ENCODE measurements around the gene NAT8L. TPM values are rescaled to one million over a fixed set of nuclear protein-coding genes. Genes with fewer than 3 reads are reported as not detected.

The NAT8L gene
- total RNA-seq, 4 donors from 2014 or later = 1.5 to 3.2 (median 1.8) TPM

GRCh38 chr4:2092669-2093053 is 33.5 kb downstream of the NAT8L start:
- in situ Hi-C loops (cut with MboI; ENCODE audit: low sequenced_read_pairs in 4 of 4) = no loop called here
- TF ChIP-seq, protein P1, sequence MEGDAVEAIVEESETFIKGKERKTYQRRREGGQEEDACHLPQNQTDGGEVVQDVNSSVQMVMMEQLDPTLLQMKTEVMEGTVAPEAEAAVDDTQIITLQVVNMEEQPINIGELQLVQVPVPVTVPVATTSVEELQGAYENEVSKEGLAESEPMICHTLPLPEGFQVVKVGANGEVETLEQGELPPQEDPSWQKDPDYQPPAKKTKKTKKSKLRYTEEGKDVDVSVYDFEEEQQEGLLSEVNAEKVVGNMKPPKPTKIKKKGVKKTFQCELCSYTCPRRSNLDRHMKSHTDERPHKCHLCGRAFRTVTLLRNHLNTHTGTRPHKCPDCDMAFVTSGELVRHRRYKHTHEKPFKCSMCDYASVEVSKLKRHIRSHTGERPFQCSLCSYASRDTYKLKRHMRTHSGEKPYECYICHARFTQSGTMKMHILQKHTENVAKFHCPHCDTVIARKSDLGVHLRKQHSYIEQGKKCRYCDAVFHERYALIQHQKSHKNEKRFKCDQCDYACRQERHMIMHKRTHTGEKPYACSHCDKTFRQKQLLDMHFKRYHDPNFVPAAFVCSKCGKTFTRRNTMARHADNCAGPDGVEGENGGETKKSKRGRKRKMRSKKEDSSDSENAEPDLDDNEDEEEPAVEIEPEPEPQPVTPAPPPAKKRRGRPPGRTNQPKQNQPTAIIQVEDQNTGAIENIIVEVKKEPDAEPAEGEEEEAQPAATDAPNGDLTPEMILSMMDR (IDR thresholded peaks at IDR 0.05 in 4 of 5, conservative IDR thresholded peaks at IDR 0.05 in 1 of 5) = no peak
- no peak for TF ChIP-seq POLR2A (IDR thresholded peaks at IDR 0.05)
- no peaks in the 10 kb centered on the region for H3K36me3 ChIP-seq
- DNase-seq (no peak), ATAC-seq (no peak)
- H3K27ac ChIP-seq = no peak overlapping the region
- intact Hi-C loops (cut with DNase I; ENCODE audit: low total_unique reads) = no loop called here
- H3K27me3 ChIP-seq = no peaks in the 10 kb centered on the region
- H3K4me1 ChIP-seq = no peaks in the 10 kb centered on the region
- H3K4me3 ChIP-seq = no peak overlapping the region
- no peaks in the 10 kb centered on the region for H3K9me3 ChIP-seq

GRCh38 chr4:2093265-2093664 is 34.1 kb downstream of the NAT8L start:
- intact Hi-C loops (cut with DNase I; ENCODE audit: low total_unique reads) (no loop called here), in situ Hi-C loops (cut with MboI; ENCODE audit: low sequenced_read_pairs in 4 of 4) (no loop called here)
- DNase-seq = no peak
- no peak for TF ChIP-seq POLR2A (IDR thresholded peaks at IDR 0.05)
- TF ChIP-seq, protein P1 (IDR thresholded peaks at IDR 0.05 in 4 of 5, conservative IDR thresholded peaks at IDR 0.05 in 1 of 5) = no peak
- no peaks in the 10 kb centered on the region for H3K4me1 ChIP-seq
- H3K36me3 ChIP-seq = no peaks in the 10 kb centered on the region
- no peak for ATAC-seq
- no peak overlapping the region for H3K4me3 ChIP-seq
- no peaks in the 10 kb centered on the region for H3K27me3 ChIP-seq
- H3K9me3 ChIP-seq = no peaks in the 10 kb centered on the region
- H3K27ac ChIP-seq = no peak overlapping the region

- Histone ChIP-seq H3K36me3 (no peaks in the 10 kb centered on the region), H3K9me3 (no peaks in the 10 kb centered on the region), H3K4me3 (no peak overlapping the region), H3K27ac (no peak overlapping the region), H3K27me3 (no peaks in the 10 kb centered on the region), H3K4me1 (no peaks in the 10 kb centered on the region)
- ATAC-seq (no peak), DNase-seq (no peak)
- in situ Hi-C loops (cut with MboI; ENCODE audit: low sequenced_read_pairs in 4 of 4) = no loop called here
- TF ChIP-seq POLR2A (IDR thresholded peaks at IDR 0.05) = no peak
- TF ChIP-seq, protein P1 (IDR thresholded peaks at IDR 0.05 in 4 of 5, conservative IDR thresholded peaks at IDR 0.05 in 1 of 5) = no peak
- intact Hi-C loops (cut with DNase I; ENCODE audit: low total_unique reads) = no loop called here
These were observed 35.4 kb downstream of the NAT8L start for GRCh38 chr4:2094545-2094944.

DNA sequence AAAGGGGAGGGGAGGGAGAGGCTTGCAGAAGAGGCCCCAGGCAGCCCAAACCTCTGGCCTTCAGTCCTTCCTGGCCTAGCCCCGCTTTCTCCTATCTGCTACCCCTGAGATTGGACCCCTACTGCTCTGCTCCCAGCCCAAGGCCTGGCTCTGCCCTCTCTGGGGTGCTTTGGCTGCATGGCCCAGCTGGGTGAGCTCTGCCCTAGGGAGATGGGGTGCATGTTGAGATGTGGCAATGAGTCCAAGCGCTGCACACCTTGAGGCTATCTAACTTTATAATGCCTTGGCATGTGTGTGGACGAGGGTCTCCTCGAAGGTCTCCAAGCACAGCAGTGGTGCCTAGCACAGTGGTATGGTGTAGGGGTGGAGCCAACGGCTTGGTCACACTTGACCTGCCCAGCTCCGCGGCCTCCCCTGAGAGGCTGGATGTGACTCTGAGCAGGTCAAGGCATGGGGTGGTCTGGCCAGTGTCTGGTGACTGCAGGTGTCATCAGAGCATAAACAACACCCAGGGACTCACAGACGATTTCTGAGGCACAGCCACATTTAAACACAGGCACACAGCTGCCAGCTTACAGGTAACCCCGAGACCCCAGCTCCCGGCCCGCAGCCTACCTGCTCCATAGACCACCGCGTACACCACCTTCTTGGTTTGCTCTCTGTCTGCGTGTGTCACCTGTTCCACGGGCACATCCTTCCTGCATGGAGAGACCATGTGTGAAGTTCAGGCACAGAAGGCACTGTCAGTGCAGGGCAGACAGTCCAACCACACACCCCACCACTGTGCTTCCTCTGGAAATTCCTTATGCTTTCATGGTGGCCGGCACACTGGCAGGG is 36.3 kb downstream of the NAT8L start:
- in situ Hi-C loops (cut with MboI; ENCODE audit: low sequenced_read_pairs in 4 of 4) (no loop called here), intact Hi-C loops (cut with DNase I; ENCODE audit: low total_unique reads) (no loop called here)
- Histone ChIP-seq H3K27ac (no peak overlapping the region), H3K36me3 (no peaks in the 10 kb centered on the region), H3K4me3 (no peak overlapping the region), H3K9me3 (no peaks in the 10 kb centered on the region), H3K27me3 (no peaks in the 10 kb centered on the region), H3K4me1 (no peaks in the 10 kb centered on the region)
- DNase-seq = no peak
- TF ChIP-seq, protein P1 (IDR thresholded peaks at IDR 0.05 in 4 of 5, conservative IDR thresholded peaks at IDR 0.05 in 1 of 5) = no peak
- TF ChIP-seq POLR2A (IDR thresholded peaks at IDR 0.05) = no peak
- no peak for ATAC-seq
